OCI-LY7 (cell line): ENCODE measurements around the gene ELN. TPM values are rescaled to one million over a fixed set of nuclear protein-coding genes. Genes with fewer than 3 reads are reported as not detected.

Source experiments
- BruUV-seq: library from RNA; stranded (reverse); fragments of 400-500 nt; replicated peaks from 2 replicates; lab custom pipeline; 2021; lab: Mats Ljungman, UMichigan
- CTCF ChIA-PET: fragments of 300-600 bp; sonication (Branson Sonifier 250); formaldehyde crosslinking; loops from one replicate; lab custom pipeline; 2022; ENCODE audit warnings: antibody characterized with exemption; ENCODE audit not compliant: unreplicated experiment; lab: Charles Lee
- POLR2A ChIA-PET: fragments of 300-600 bp; sonication (Branson Sonifier 250); formaldehyde crosslinking; loops from one replicate; lab custom pipeline; 2022; ENCODE audit warnings: antibody characterized with exemption; lab: Charles Lee
- DNase-seq: peaks from one replicate; pipeline ENCODE4 v3.0.0-alpha.2; 2015; ENCODE audit warnings: low spot score
- H2AFZ ChIP-seq: fragments of 200-600 bp; sonication (generic), shearing (Covaris generic); 2 replicates; pipeline ENCODE4 v1.6.1; 2014; ENCODE audit warnings: mild to moderate bottlenecking, antibody characterized with exemption, low read length, moderate library complexity
- H3K27ac ChIP-seq: fragments of 200-600 bp; sonication (generic); 2 replicates; pipeline ENCODE4 v1.5.1; 2014; ENCODE audit warnings: mixed run types, low read depth, mild to moderate bottlenecking, moderate library complexity, low read length, inconsistent platforms; ENCODE audit not compliant: poor library complexity, severe bottlenecking
- H3K36me3 ChIP-seq: fragments of 200-600 bp; sonication (generic); 2 replicates; pipeline ENCODE4 v1.6.1; 2014; ENCODE audit warnings: mild to moderate bottlenecking, antibody characterized with exemption, low read length, moderate library complexity, mixed read lengths; ENCODE audit not compliant: insufficient read depth
- H3K4me1 ChIP-seq: fragments of 200-600 bp; sonication (generic); 2 replicates; pipeline ENCODE4 v1.5.1; 2014; ENCODE audit warnings: mild to moderate bottlenecking, low read length; ENCODE audit not compliant: insufficient read depth, poor library complexity, severe bottlenecking
- H3K4me2 ChIP-seq: fragments of 200-600 bp; sonication (generic); 2 replicates; pipeline ENCODE4 v1.6.1; 2014; ENCODE audit warnings: mild to moderate bottlenecking, low read length
- H3K4me3 ChIP-seq: fragments of 200-600 bp; sonication (generic); 2 replicates; pipeline ENCODE4 v1.5.1; 2014; ENCODE audit warnings: mild to moderate bottlenecking, low read depth, low read length; ENCODE audit not compliant: poor library complexity, severe bottlenecking
- H3K79me2 ChIP-seq: fragments of 200-600 bp; sonication (generic); 2 replicates; pipeline ENCODE4 v1.6.1; 2016; ENCODE audit warnings: low read depth, mild to moderate bottlenecking, low read length, moderate library complexity, mixed read lengths; ENCODE audit not compliant: insufficient read depth
- H3K9me2 ChIP-seq: fragments of 200-600 bp; sonication (generic); 2 replicates; pipeline ENCODE4 v1.6.1; 2016; ENCODE audit warnings: mild to moderate bottlenecking, low read length, mixed read lengths; ENCODE audit not compliant: insufficient read depth
- H3K9me3 ChIP-seq: fragments of 200-600 bp; sonication (generic); 2 replicates; pipeline ENCODE4 v1.6.1; 2014; ENCODE audit warnings: mild to moderate bottlenecking, mixed run types, low read length, mixed read lengths
- H4K20me1 ChIP-seq: fragments of 200-600 bp; sonication (generic); 2 replicates; pipeline ENCODE4 v1.6.1; 2014; ENCODE audit warnings: mild to moderate bottlenecking, antibody characterized with exemption, low read length, moderate library complexity, mixed read lengths; ENCODE audit not compliant: insufficient read depth
- EZH2phosphoT487 ChIP-seq: fragments of 200-600 bp; sonication (generic); IDR thresholded peaks from 2 replicates; pipeline ENCODE4 v1.6.1; 2018; ENCODE audit warnings: low read depth, borderline replicate concordance, mild to moderate bottlenecking, mixed run types, antibody characterized with exemption, low read length, moderate library complexity, mixed read lengths
- intact Hi-C: fragments of 100-400 bp; cut with micrococcal nuclease; formaldehyde crosslinking; loops from one replicate; pipeline ENCODE4 v1.10.0; 2022; ENCODE audit not compliant: unreplicated experiment
- total RNA-seq, 2 experiments: library from RNA; depleted of rRNA in 1 of 2; stranded (reverse); fragments of >200 nt in 1 of 2; shearing (Covaris generic) in 1 of 2; gene quantifications; 2 replicates each; pipeline ENCODE4 v1.2.3, GENCODE V29; 2014 to 2022
- TF ChIP-seq, protein P1 (sequence below): fragments of 200-600 bp; sonication (generic); conservative IDR thresholded peaks from 2 replicates; pipeline ENCODE4 v1.5.1; 2014; ENCODE audit warnings: mild to moderate bottlenecking, antibody characterized with exemption, low read length, moderate library complexity, mixed read lengths

ELN gene
- total RNA-seq, 2 experiments from 2014 or later: not detected

DNA sequence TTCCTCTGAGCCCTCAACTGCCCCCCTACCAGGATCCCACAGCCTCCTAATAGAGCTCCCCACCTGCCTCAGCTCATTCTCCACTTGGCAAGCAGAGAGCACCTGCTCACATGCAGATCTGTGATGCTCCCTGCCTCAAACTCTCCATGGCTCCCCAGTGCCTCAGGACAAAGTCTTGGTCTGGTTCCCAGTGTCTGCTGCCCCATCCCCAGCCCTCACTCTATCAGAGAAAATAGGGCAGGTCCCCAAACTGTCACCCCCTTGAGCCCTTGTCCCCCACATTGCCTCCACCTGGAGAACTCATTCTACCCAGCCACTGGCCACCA, 20.8 kb upstream of the ELN start:
- Histone ChIP-seq H3K27ac (no peak overlapping the region), H3K4me2 (no peak overlapping the region), H3K9me2 (no peaks in the 10 kb centered on the region), H3K79me2 (no peaks in the 10 kb centered on the region), H3K9me3 (no peaks in the 10 kb centered on the region), H4K20me1 (no peaks in the 10 kb centered on the region), H3K36me3 (no peaks in the 10 kb centered on the region), H3K4me3 (no peak overlapping the region), H3K4me1 (no peaks in the 10 kb centered on the region), H2AFZ (no peak overlapping the region)
- CTCF ChIA-PET: no interaction called here
- POLR2A ChIA-PET: no interaction called here
- DNase-seq: no peak
- TF ChIP-seq, protein P1, sequence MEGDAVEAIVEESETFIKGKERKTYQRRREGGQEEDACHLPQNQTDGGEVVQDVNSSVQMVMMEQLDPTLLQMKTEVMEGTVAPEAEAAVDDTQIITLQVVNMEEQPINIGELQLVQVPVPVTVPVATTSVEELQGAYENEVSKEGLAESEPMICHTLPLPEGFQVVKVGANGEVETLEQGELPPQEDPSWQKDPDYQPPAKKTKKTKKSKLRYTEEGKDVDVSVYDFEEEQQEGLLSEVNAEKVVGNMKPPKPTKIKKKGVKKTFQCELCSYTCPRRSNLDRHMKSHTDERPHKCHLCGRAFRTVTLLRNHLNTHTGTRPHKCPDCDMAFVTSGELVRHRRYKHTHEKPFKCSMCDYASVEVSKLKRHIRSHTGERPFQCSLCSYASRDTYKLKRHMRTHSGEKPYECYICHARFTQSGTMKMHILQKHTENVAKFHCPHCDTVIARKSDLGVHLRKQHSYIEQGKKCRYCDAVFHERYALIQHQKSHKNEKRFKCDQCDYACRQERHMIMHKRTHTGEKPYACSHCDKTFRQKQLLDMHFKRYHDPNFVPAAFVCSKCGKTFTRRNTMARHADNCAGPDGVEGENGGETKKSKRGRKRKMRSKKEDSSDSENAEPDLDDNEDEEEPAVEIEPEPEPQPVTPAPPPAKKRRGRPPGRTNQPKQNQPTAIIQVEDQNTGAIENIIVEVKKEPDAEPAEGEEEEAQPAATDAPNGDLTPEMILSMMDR: no peak
- no peak for TF ChIP-seq EZH2phosphoT487
- BruUV-seq: no TSS peak
- intact Hi-C loops: no loop called here

DNA sequence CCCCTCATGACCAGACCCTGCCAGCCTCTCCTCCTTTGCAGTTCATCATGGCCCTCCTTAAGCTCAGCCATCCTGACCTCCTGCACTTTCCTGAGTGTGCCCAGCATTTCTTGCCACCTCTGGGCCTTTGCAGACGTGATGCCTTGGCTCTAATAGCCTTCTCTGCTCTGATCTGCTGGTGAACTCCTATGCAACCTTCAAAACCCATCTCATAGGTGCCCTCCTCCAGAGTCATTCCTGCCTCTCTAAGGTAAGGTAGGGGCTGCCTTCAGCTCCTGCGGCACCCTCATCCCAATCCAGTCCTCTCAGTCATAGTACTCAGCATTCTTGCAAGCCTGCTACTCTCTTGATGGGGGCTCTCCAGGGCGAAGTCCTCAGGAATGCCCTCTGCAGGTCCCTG, 19.3 kb upstream of the ELN start:
- H4K20me1 ChIP-seq: no peaks in the 10 kb centered on the region
- H3K4me1 ChIP-seq: no peaks in the 10 kb centered on the region
- intact Hi-C loops: no loop called here
- no TSS peak for BruUV-seq
- no peaks in the 10 kb centered on the region for H3K9me3 ChIP-seq
- no peaks in the 10 kb centered on the region for H3K36me3 ChIP-seq
- POLR2A ChIA-PET: interaction anchor here (0.6 kb wide), 1 partner anchor 1025 kb away, joined by 3 read pairs; no protein-coding TSS in a partner anchor
- CTCF ChIA-PET: no interaction called here
- H3K4me3 ChIP-seq: no peak overlapping the region
- H3K9me2 ChIP-seq: no peaks in the 10 kb centered on the region
- no peak overlapping the region for H3K27ac ChIP-seq
- H3K79me2 ChIP-seq: no peaks in the 10 kb centered on the region
- TF ChIP-seq, protein P1: no peak
- no peak for TF ChIP-seq EZH2phosphoT487
- no peak overlapping the region for H3K4me2 ChIP-seq
- H2AFZ ChIP-seq: no peak overlapping the region
- DNase-seq: no peak

DNA sequence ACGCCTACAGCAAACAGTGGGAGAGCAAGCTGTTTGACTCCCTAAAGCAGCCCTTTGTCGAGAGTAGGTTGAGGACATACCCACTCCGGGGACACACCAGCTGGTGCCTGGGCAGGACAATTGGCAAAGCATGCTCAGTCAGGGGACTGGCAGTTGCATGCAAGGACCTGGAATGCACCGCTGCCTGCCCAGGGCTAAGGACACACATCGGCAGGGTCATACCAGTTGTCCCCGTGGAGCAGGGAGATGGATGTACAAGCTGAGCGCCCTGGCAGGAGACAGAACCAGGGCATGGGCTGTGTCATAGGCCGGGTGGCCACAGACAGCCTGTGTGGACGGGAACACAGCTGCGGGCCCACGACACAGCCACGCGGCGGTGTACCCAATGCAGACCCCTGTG, 18.3 kb upstream of the ELN start:
- ChIA-PET CTCF (no interaction called here), POLR2A (no interaction called here)
- intact Hi-C loops: no loop called here
- TF ChIP-seq, protein P1: no peak
- TF ChIP-seq EZH2phosphoT487: no peak
- no peak for DNase-seq
- Histone ChIP-seq H4K20me1 (no peaks in the 10 kb centered on the region), H3K4me3 (no peak overlapping the region), H3K27ac (no peak overlapping the region), H3K4me2 (no peak overlapping the region), H3K4me1 (no peaks in the 10 kb centered on the region), H3K36me3 (no peaks in the 10 kb centered on the region), H3K9me2 (no peaks in the 10 kb centered on the region), H3K79me2 (no peaks in the 10 kb centered on the region), H3K9me3 (no peaks in the 10 kb centered on the region), H2AFZ (no peak overlapping the region)
- no TSS peak for BruUV-seq
